Measurements from ENCODE around the gene ASIC1. TPM values are rescaled to one million over a fixed set of nuclear protein-coding genes. Genes with fewer than 3 reads are reported as not detected.
"Not testable (repeated sequence)": the region's sequence is repeated elsewhere in the genome, so short reads cannot be mapped to it uniquely, and the experiment has no call there.

The ASIC1 gene
- polyA plus RNA-seq, 4 donors = 3.4 to 4.8 (median 4.6) TPM

GRCh38 chr12:50081096-50081808, 23.9 kb downstream of the ASIC1 start:
- no peak for DNase-seq (ENCODE audit: low read depth in 4 of 4, low spot score in 3 of 4)

GRCh38 chr12:50082644-50083043, 25.2 kb downstream of the ASIC1 start:
- DNase-seq (ENCODE audit: low read depth in 4 of 4, low spot score in 3 of 4) = no peak

GRCh38 chr12:50083301-50083700, 25.9 kb downstream of the ASIC1 start:
- no peak for DNase-seq (ENCODE audit: low read depth in 4 of 4, low spot score in 3 of 4)

- not testable (repeated sequence) for DNase-seq (ENCODE audit: low read depth in 4 of 4, low spot score in 3 of 4)
Measured at GRCh38 chr12:50084409-50084774, 27.0 kb downstream of the ASIC1 start.

GRCh38 chr12:50084775-50085614, 27.6 kb downstream of the ASIC1 start, which contains the start of gene SMARCD1:
Gene SMARCD1 (plus strand): TSS chr12:50085342. CDS start chr12:50085370, 28 bp downstream.
- peak; percentile 80 to 88 (median 86) for DNase-seq (ENCODE audit: low read depth in 4 of 4, low spot score in 3 of 4)

GRCh38 chr12:50085615-50086072, 28.2 kb downstream of the ASIC1 start:
- DNase-seq (ENCODE audit: low read depth in 4 of 4, low spot score in 3 of 4) = no peak

- no peak for DNase-seq (ENCODE audit: low read depth in 4 of 4, low spot score in 3 of 4)
Measured at GRCh38 chr12:50086148-50086547, 28.8 kb downstream of the ASIC1 start.

GRCh38 chr12:50087151-50087550, 29.8 kb downstream of the ASIC1 start:
- no peak for DNase-seq (ENCODE audit: low read depth in 4 of 4, low spot score in 3 of 4)

- DNase-seq (ENCODE audit: low read depth in 4 of 4, low spot score in 3 of 4) = no peak
Measured at GRCh38 chr12:50087995-50088394, 30.6 kb downstream of the ASIC1 start.

GRCh38 chr12:50088577-50089335, 31.4 kb downstream of the ASIC1 start:
- DNase-seq (ENCODE audit: low read depth in 4 of 4, low spot score in 3 of 4) = no peak

GRCh38 chr12:50089730-50090129, 32.3 kb downstream of the ASIC1 start:
- DNase-seq (ENCODE audit: low read depth in 4 of 4, low spot score in 3 of 4) = no peak

GRCh38 chr12:50090391-50090790, 33.0 kb downstream of the ASIC1 start:
- DNase-seq (ENCODE audit: low read depth in 4 of 4, low spot score in 3 of 4) = no peak

GRCh38 chr12:50097952-50098351, 40.6 kb downstream of the ASIC1 start:
- DNase-seq (ENCODE audit: low read depth in 4 of 4, low spot score in 3 of 4) = no peak

GRCh38 chr12:50099302-50100008, 42.1 kb downstream of the ASIC1 start:
- no peak for DNase-seq (ENCODE audit: low read depth in 4 of 4, low spot score in 3 of 4)

- DNase-seq (ENCODE audit: low read depth in 4 of 4, low spot score in 3 of 4) = no peak
Measured at GRCh38 chr12:50100561-50100960, 43.2 kb downstream of the ASIC1 start.

GRCh38 chr12:50101663-50102062, 44.3 kb downstream of the ASIC1 start:
- DNase-seq (ENCODE audit: low read depth in 4 of 4, low spot score in 3 of 4) = no peak

- DNase-seq (ENCODE audit: low read depth in 4 of 4, low spot score in 3 of 4) = no peak
Measured at GRCh38 chr12:50102131-50102531, 44.7 kb downstream of the ASIC1 start.

- DNase-seq (ENCODE audit: low read depth in 4 of 4, low spot score in 3 of 4) = no peak
Measured at GRCh38 chr12:50102646-50103309, 45.4 kb downstream of the ASIC1 start.

- no peak for DNase-seq (ENCODE audit: low read depth in 4 of 4, low spot score in 3 of 4)
Measured at GRCh38 chr12:50103351-50103750, 46.0 kb downstream of the ASIC1 start.

All from right renal pelvis (tissue), 4 donors.